Mucosa of stomach (tissue), 1 donor: ENCODE data around the gene SMYD3.
"Not testable (repeated sequence)": the region's sequence is repeated elsewhere in the genome, so short reads cannot be mapped to it uniquely, and the experiment has no call there.

Experiments used
- H3K27me3 ChIP-seq: one replicate; pipeline ENCODE4 v1.7.0; 2013; ENCODE audit warnings: mild to moderate bottlenecking, low read length; ENCODE audit not compliant: control insufficient read depth, insufficient read depth
- H3K36me3 ChIP-seq: one replicate; pipeline ENCODE4 v1.7.0; 2013; ENCODE audit warnings: low read length; ENCODE audit not compliant: control insufficient read depth, insufficient read depth
- H3K4me1 ChIP-seq: one replicate; pipeline ENCODE4 v1.7.0; 2013; ENCODE audit warnings: mild to moderate bottlenecking, low read length; ENCODE audit not compliant: control insufficient read depth, insufficient read depth
- H3K4me3 ChIP-seq: one replicate; pipeline ENCODE4 v1.7.0; 2013; ENCODE audit warnings: low read length
- H3K9ac ChIP-seq: one replicate; pipeline ENCODE4 v1.7.0; 2013; ENCODE audit warnings: mild to moderate bottlenecking, low read length, moderate library complexity
- H3K9me3 ChIP-seq: one replicate; pipeline ENCODE4 v1.7.0; 2013; ENCODE audit warnings: mild to moderate bottlenecking, low read length, moderate library complexity; ENCODE audit not compliant: control insufficient read depth
- donor health status: Pancreatic carcinoma.

SMYD3 gene

DNA sequence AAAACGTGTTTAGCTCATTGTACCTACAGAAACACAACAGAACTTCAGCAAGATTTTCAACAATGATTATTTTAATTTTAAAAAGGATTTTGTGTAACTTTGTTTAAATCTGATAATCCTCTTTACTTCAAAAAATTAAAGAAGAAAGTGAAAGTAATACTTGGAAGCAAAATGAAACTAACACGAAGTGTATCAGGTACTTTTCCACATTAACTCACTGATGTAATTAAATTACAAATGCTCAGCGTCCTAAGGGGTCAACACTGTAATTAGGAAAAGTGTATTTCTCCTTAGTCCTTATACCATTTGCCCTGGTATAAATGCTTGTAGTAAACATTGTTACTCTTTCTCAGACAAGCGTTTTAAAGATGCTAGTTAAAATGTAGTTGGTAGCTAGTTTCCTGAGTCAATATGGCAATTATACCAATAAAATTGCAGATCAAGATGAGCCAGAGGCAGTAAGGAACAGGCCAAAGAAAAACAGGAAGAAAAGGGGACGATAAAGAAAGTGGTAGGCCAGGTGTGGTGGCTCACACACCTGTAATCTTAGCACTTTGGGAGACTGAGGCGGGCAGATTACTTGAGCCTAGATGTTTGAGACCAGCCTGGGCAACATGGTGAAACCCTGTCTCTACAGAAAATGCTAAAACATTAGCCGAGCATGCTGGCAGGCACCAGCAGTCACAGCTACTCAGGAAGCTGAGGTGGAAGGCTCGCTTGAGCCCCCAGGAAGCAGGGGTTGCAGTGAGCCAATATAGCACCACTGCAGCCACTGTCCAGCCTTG, 553.0 kb downstream of the SMYD3 start:
- peaks cover 7% of the 10 kb centered on the region for H3K4me1 ChIP-seq

DNA sequence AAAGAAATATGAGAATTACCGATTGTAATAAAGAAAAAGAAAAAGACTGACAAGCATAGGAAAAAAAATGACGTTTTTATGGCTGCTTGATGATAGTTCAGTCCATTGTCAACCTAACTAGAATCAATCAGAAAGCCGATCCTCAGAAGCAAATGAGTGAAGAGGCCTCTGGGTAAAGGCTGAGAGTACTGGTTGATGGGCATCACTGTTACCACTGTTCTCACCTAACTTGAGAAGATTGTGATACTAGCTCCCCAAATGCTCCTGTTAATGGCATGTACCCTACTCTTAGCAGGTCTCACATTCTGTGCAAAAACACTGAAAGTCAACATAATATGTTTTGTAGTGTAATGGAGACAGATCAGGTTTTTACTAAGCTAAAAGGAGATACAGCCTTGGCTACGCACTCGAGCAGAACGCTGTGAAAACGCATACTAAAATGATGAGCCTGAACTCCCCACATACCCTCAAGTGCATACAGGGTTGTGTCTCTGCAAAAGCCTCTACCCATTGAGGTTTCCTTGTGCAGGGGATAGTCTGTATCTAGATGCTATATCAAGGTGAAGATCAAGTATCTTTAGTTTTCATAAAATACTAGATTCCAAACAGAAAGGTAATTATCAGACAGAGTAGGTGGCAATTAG, 554.6 kb downstream of the SMYD3 start:
- H3K27me3 ChIP-seq, result no peaks in the 10 kb centered on the region
- H3K36me3 ChIP-seq, result no peaks in the 10 kb centered on the region
- no peaks in the 10 kb centered on the region for H3K9me3 ChIP-seq
- peaks cover 7% of the 10 kb centered on the region for H3K4me1 ChIP-seq
- no peak overlapping the region for H3K9ac ChIP-seq
- no peak overlapping the region for H3K4me3 ChIP-seq

More for the DNA sequence above, 553.0 kb downstream of the SMYD3 start:
- H3K27me3 ChIP-seq, result no peaks in the 10 kb centered on the region
- no peaks in the 10 kb centered on the region for H3K9me3 ChIP-seq
- H3K9ac ChIP-seq, result peak overlapping the region; percentile 79
- no peaks in the 10 kb centered on the region for H3K36me3 ChIP-seq
- peak overlapping the region; percentile 61 for H3K4me3 ChIP-seq

DNA sequence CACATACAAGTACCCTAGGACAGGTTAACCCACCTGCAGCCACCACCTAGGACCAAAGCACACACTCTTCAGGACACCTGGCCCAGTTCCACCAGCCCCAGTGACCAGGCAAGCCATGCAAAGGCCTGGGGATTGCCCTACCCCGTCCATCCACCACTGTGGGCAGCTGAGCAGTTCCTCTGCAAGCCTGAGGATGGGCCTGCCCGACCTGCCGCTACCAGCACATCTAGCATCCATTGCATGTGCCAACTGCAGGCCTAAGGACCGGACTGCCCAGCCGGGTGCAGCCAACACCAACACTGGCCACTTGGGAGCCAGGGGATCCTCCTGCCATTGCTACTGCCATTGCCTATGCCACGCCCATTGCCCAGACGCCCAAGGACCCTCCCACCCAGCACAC, 558.3 kb downstream of the SMYD3 start:
- H3K9ac ChIP-seq, result no peak overlapping the region
- H3K4me1 ChIP-seq, result no peaks in the 10 kb centered on the region
- H3K36me3 ChIP-seq, result no peaks in the 10 kb centered on the region
- H3K9me3 ChIP-seq, result no peaks in the 10 kb centered on the region
- no peak overlapping the region for H3K4me3 ChIP-seq
- H3K27me3 ChIP-seq, result no peaks in the 10 kb centered on the region

DNA sequence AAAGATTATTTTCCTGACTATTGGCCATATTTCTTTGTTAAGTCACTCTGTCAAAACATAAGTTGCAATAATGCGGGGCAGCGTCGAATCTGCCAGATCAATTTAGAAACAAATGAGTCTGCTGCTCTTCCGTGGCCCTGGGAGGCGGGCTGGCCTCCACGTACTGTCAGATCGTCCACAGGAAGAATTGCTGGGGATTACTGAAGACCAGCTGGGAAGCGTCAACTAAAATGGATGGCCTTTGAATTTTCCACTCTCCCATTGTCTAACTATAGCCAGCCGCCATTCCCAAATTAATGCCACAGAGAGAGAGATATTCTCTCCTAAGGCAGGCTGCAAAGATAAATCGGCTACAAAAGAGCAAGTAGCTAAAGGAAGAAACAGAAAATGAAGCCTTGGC, 560.2 kb downstream of the SMYD3 start:
- no peak overlapping the region for H3K9ac ChIP-seq
- H3K9me3 ChIP-seq, result no peaks in the 10 kb centered on the region
- no peaks in the 10 kb centered on the region for H3K27me3 ChIP-seq
- no peaks in the 10 kb centered on the region for H3K36me3 ChIP-seq
- H3K4me1 ChIP-seq, result no peaks in the 10 kb centered on the region
- no peak overlapping the region for H3K4me3 ChIP-seq

DNA sequence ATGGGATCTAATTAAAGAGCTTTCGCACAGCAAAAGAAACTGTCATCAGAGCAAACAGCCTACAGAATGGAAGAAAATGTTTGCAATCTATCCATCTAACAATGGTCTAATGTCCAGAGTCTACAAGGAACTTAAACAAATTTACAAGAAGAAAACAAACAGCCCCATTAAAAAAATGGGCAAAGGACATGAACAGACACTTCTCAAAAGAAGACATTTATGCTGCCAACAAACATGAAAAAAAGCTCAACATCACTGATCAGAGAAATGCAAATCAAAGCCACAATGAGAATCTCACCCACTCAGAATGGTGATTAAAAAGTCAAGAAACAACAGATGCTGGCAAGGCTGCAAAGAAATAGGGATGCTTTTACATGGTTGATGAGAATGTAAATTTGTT, 561.9 kb downstream of the SMYD3 start:
- H3K4me1 ChIP-seq, H3K9ac ChIP-seq, H3K9me3 ChIP-seq, H3K36me3 ChIP-seq, H3K4me3 ChIP-seq, H3K27me3 ChIP-seq: not testable (repeated sequence)

DNA sequence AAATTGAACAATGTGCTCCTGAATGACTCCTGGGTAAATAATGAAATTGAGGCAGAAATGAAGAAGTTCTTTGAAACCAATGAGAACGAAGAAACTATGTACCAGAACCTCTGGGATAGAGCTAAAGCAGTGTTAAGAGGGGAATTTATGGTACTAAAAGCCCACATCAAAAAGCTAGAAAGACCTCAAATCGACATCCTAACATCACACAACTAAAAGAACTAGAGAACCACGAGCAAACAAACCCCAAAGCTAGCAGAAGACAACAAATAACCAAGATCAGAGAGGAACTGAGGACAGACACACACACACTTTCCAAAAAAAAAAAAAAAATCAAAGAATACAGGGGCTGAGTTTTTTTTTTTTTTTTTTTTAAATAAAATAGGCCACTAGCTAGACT, 564.2 kb downstream of the SMYD3 start:
- Histone ChIP-seq H3K36me3 (no peaks in the 10 kb centered on the region), H3K27me3 (no peaks in the 10 kb centered on the region), H3K9ac (no peak overlapping the region), H3K4me1 (no peaks in the 10 kb centered on the region), H3K9me3 (no peaks in the 10 kb centered on the region), H3K4me3 (no peak overlapping the region)

DNA sequence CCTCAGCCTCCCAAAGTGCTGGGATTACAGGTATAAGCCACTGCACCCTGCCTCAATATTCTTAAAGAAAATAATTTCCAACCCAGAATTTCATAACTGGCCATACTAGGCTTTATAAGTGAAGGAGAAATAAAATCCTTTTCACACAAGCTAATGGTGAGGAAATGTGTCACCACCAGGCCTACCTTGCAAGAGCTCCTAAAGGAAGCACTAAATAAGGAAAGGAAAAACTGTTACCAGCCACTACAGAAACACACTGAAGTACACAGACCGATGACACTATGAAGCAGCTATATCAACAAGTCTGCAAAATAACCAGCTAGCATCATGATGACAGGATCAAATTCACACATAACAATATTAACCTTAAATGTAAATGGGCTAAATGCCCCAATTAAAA, 565.3 kb downstream of the SMYD3 start:
- H3K4me3 ChIP-seq, H3K9me3 ChIP-seq, H3K9ac ChIP-seq, H3K27me3 ChIP-seq, H3K36me3 ChIP-seq, H3K4me1 ChIP-seq: not testable (repeated sequence)

DNA sequence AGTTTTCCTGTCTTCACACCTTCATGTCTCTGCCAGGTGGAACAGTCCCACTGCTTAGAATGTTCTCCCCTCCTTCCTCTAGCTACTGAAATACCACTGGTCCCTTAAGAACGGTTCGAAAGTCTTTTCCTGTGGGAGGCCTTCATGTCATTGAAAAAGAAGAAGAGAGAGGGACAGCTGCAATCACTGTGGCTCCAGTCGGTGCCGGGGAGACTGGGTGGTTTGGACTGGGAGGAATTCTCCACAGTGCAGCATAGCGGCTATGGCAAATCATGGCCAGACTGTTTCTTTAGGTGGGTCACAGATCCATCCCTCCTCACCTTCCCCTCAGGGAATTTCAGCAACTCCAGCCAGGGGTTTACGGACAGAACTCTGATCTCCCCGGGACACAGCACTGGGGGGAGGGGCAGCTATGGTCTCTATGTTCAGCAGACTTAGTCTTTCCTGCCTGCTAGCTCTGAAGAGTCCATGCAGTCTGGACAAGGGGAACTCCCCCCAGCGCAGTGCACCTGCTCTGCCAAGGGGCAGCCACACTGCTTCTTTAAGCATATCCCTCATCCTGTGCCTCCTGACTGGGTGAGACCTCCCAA, 567.2 kb downstream of the SMYD3 start:
- H3K27me3 ChIP-seq, result no peaks in the 10 kb centered on the region
- no peaks in the 10 kb centered on the region for H3K9me3 ChIP-seq
- H3K36me3 ChIP-seq, result no peaks in the 10 kb centered on the region
- H3K4me1 ChIP-seq, result no peaks in the 10 kb centered on the region
- H3K4me3 ChIP-seq, result no peak overlapping the region
- no peak overlapping the region for H3K9ac ChIP-seq

DNA sequence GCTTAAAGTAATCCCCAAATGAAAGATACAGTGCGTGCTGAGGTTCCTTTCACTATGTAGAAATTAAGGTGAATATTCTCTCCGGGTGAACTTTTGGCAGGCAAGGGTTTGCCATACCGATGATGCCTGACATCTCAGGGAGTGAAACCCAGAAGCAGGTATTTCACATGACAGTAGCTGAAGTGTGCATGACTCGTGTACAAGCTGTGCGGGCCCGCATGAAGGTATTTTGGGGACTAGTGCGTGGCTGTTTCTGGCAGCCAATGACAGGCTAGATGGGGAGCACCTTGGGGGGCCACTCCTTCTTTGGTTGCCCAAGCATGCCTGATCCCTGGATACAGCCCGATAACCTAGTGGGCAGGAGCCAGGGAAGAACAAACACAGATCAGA, 569.0 kb downstream of the SMYD3 start:
- Histone ChIP-seq H3K4me1 (no peaks in the 10 kb centered on the region), H3K4me3 (no peak overlapping the region), H3K36me3 (no peaks in the 10 kb centered on the region), H3K27me3 (no peaks in the 10 kb centered on the region), H3K9ac (no peak overlapping the region), H3K9me3 (no peaks in the 10 kb centered on the region)

DNA sequence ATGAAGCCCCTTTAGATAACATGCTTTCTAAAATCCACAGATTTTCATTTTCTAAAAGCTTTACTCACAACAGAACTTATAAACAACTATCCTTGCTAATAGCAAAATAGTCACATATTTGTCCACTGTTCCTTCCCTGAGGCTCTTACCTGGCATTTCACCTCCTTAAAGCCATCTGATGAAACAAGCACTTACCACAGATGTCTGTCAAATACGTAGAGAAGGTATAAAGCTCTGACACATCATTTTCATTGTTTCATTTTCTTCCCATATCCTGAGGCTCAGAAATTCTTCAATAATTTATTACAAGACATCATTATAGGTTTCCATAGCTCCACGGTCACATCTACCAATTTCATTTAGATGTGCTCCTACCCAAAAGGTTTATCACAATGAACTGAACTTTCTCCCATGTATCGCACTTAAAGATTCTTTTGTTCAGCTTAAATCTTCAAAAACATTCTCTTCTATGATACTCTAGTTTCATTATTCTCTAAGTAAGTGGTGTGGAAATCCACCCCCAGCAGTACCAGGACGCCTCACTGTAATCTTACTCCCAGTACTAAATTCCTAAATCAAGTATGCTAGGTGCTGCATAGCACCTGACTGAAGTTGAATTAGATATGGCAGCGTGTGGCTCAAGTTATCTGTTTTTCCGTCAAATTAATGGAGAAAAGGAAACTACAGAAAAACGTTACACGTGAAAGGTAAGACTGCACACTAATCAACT, 569.6 kb downstream of the SMYD3 start:
- no peaks in the 10 kb centered on the region for H3K4me1 ChIP-seq
- H3K9ac ChIP-seq, result no peak overlapping the region
- no peak overlapping the region for H3K4me3 ChIP-seq
- H3K9me3 ChIP-seq, result no peaks in the 10 kb centered on the region
- no peaks in the 10 kb centered on the region for H3K27me3 ChIP-seq
- H3K36me3 ChIP-seq, result no peaks in the 10 kb centered on the region

DNA sequence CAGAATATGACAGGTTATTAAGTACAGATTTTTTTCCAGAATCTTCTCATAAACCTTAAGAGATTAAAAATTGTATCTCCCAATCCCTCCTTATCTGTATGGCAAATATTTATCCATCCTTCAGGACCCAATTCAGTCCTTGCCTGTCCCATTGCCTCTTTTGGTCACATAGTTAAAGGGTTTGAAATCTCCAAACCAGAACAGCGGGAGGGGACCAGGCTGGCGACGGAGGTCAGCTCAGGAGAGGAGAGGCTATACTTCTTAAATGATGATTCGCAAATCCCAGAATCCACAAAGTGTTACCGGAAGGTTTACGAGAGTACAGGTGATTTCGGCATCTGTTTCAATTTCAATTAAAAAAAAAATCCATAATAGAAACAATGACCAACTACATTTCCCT, 572.7 kb downstream of the SMYD3 start:
- H3K4me1 ChIP-seq, result no peaks in the 10 kb centered on the region
- no peak overlapping the region for H3K4me3 ChIP-seq
- no peak overlapping the region for H3K9ac ChIP-seq
- no peaks in the 10 kb centered on the region for H3K9me3 ChIP-seq
- no peaks in the 10 kb centered on the region for H3K27me3 ChIP-seq
- H3K36me3 ChIP-seq, result no peaks in the 10 kb centered on the region

DNA sequence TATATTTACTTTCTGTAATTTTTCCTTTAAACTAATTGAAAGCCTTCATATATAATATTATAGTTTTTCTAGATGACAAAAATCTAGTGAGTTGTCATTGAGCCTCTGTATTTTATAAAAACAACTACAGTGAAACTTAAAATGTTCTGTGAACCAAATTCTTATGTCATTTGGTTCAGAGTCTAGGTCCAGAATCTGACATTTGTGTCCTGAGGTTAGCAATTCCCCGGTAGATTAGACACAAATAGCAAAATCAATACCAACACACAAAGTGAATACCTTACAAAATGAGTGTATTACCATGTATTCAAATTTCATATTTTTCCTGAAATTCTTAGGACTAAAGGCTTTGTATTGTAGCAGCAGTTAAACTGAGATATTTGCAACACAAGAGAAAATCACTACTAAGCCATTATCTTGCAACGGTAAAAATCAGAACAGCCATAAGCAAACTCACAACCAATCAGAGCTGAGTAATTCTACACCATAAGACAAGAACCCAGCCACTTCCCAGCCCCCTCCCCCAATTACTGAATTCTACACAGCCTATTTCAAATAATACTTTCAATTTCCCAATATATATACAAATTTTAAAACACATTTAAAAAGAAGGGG, 573.5 kb downstream of the SMYD3 start:
- no peaks in the 10 kb centered on the region for H3K27me3 ChIP-seq
- no peaks in the 10 kb centered on the region for H3K9me3 ChIP-seq
- no peak overlapping the region for H3K4me3 ChIP-seq
- no peak overlapping the region for H3K9ac ChIP-seq
- H3K4me1 ChIP-seq, result no peaks in the 10 kb centered on the region
- H3K36me3 ChIP-seq, result no peaks in the 10 kb centered on the region
